HepG2 (cell line): Measurements from ENCODE around the gene TOR1AIP1. TPM values are rescaled to one million over a fixed set of nuclear protein-coding genes. Genes with fewer than 3 reads are reported as not detected.

Experiments used
- ATAC-seq: fragments of 200-7000 bp; cut with Tn5 transposase; 3 replicates; pipeline ENCODE4 v1.9.1; 2020; ENCODE audit warnings: mild to moderate bottlenecking, moderate library complexity
- BruUV-seq: library from RNA; stranded (reverse); fragments of 400-500 nt; replicated peaks from 2 replicates; lab custom pipeline; 2021; lab: Mats Ljungman, UMichigan
- CTCF ChIA-PET: fragments of 300-600 bp; formaldehyde crosslinking; extraction: SDS; loops from one replicate; lab custom pipeline; 2021; ENCODE audit warnings: low total read pairs, inconsistent platforms, low intra/inter-chr PET ratio; lab: Yijun Ruan, JAX
- POLR2A ChIA-PET: fragments of 350-600 bp; sonication (Branson Sonifier 250); formaldehyde crosslinking; loops from one replicate; lab custom pipeline; 2020; ENCODE audit warnings: antibody characterized with exemption, inconsistent platforms; lab: Yijun Ruan, JAX
- DNase-seq: peaks from one replicate; pipeline ENCODE4 v3.0.0-alpha.2; 2015; ENCODE audit warnings: low spot score
- FAIRE-seq: peaks from 3 replicates; lab custom pipeline; 2011; peaks lifted over from hg19 to GRCh38; lab: Jason Lieb, UNC
- H2AFZ ChIP-seq: one replicate; pipeline ENCODE4 v1.6.1; 2011; ENCODE audit warnings: low read length, inconsistent platforms
- H3K27ac ChIP-seq: fragments of 300-600 bp; 3 replicates; pipeline ENCODE4 v1.8.0; 2011; ENCODE audit warnings: mixed run types, mild to moderate bottlenecking, mixed read lengths, low read length, inconsistent platforms; ENCODE audit not compliant: insufficient read depth; ENCODE audit errors: extremely low read length
- H3K27me3 ChIP-seq, 2 experiments: fragments of 200-600 bp in 1 of 2; 2 replicates in 1 of 2; 3 replicates in 1 of 2; pipeline versions ENCODE4 v1.6.0 to v1.8.0; 2011; ENCODE audit warnings: low read length in 2 of 2, mild to moderate bottlenecking in 2 of 2, moderate library complexity in 2 of 2, inconsistent platforms in 1 of 2; ENCODE audit not compliant: insufficient read depth in 2 of 2, control insufficient read depth in 1 of 2
- H3K36me3 ChIP-seq, 2 experiments: fragments of 200-600 bp in 1 of 2; replicated peaks in 1 of 2; 2 replicates in 1 of 2; 3 replicates in 1 of 2; pipeline versions ENCODE4 v1.5.1 to v1.8.0; 2011; ENCODE audit warnings: low read length in 2 of 2, inconsistent platforms in 1 of 2; ENCODE audit not compliant: insufficient read depth in 2 of 2, control insufficient read depth in 1 of 2
- H3K4me1 ChIP-seq: 2 replicates; pipeline ENCODE4 v1.5.1; 2012; ENCODE audit warnings: low read length, inconsistent platforms; ENCODE audit not compliant: insufficient read depth
- H3K4me2 ChIP-seq: 2 replicates; pipeline ENCODE4 v1.6.0; 2011; ENCODE audit warnings: low read depth, low read length, inconsistent platforms
- H3K4me3 ChIP-seq, 3 experiments: fragments of 200-600 bp in 1 of 3; sonication (generic), shearing (Covaris generic) in 1 of 3; replicated peaks in 1 of 3; 2 replicates each; pipeline ENCODE4 v1.5.1; 2011 to 2016; ENCODE audit warnings: low read length in 3 of 3, inconsistent platforms in 2 of 3, low read depth in 2 of 3, mild to moderate bottlenecking in 2 of 3, control low read depth in 1 of 3, mixed read lengths in 1 of 3; ENCODE audit not compliant: insufficient read depth in 1 of 3
- H3K79me2 ChIP-seq: one replicate; pipeline ENCODE4 v1.6.1; 2011; ENCODE audit warnings: low read length, inconsistent platforms; ENCODE audit not compliant: insufficient read depth
- H3K9ac ChIP-seq: 2 replicates; pipeline ENCODE4 v1.6.0; 2011; ENCODE audit warnings: mild to moderate bottlenecking, low read depth, low read length, inconsistent platforms; ENCODE audit not compliant: insufficient read depth
- H3K9me3 ChIP-seq: 2 replicates; pipeline ENCODE4 v1.5.1; 2012; ENCODE audit warnings: mild to moderate bottlenecking, low read length
- H4K20me1 ChIP-seq: 2 replicates; pipeline ENCODE4 v1.6.0; 2011; ENCODE audit warnings: inconsistent platforms, mild to moderate bottlenecking, low read length, moderate library complexity; ENCODE audit not compliant: insufficient read depth
- PTBP1 ChIP-seq: fragments of 200-400 bp; formaldehyde crosslinking; IDR thresholded peaks from 2 replicates; pipeline ENCODE4 v1.6.1; 2018; ENCODE audit warnings: low read length, low read depth; ENCODE audit not compliant: poor library complexity, severe bottlenecking
- ZFP41 ChIP-seq: sonication (generic); formaldehyde crosslinking; IDR thresholded peaks from 2 replicates; pipeline ENCODE4 v1.4.0; 2020; ENCODE audit warnings: mild to moderate bottlenecking, missing genetic modification reagents, borderline replicate concordance
- ZNF644 ChIP-seq: IDR thresholded peaks from 2 replicates; pipeline ENCODE4 v1.6.1; 2016; ENCODE audit warnings: low read depth
- WGBS: methylation state at CpG from one replicate; pipeline ENCODE4 v1.1.6; 2017; ENCODE audit warnings: low lambda C conversion rate; 5-methylcytosine and 5-hydroxymethylcytosine counted together
- in situ Hi-C: cut with HindIII; loops from 2 replicates; pipeline ENCODE4 v1.10.0; 2017; ENCODE audit warnings: low pct_unique_long_range_greater_than_20kb; ENCODE audit not compliant: extremely low pct_ligation_motif_present
- intact Hi-C: fragments of 100-400 bp; cut with micrococcal nuclease; formaldehyde crosslinking; loops from one replicate; pipeline ENCODE4 v1.10.0; 2022; ENCODE audit not compliant: unreplicated experiment
- polyA plus RNA-seq, 8 experiments: library from polyadenylated mRNA; depleted of rRNA in 3 of 8; stranded (reverse) in 7 of 8; unstranded in 1 of 8; fragments of >200 nt; fragmentation: Illumina TruSeq in 4 of 8; extraction: Trizol in 4 of 8; gene quantifications; 2 replicates each; pipeline versions ENCODE4 v1.2.1 to v1.2.3, GENCODE V29; 2011 to 2016; ENCODE audit warnings: low read depth in 4 of 8, missing spikeins in 1 of 8, mixed read lengths in 1 of 8; ENCODE audit not compliant: insufficient read depth in 1 of 8
- total RNA-seq, 5 experiments: library from RNA; depleted of rRNA; stranded (reverse); fragments of >200 nt; fragmentation: Illumina TruSeq; extraction: Trizol; gene quantifications; 2 replicates each; pipeline ENCODE4 v1.2.3, GENCODE V29; 2016; ENCODE audit warnings: low read depth in 1 of 5
- TF ChIP-seq, protein P1 (sequence below): sonication (generic); formaldehyde crosslinking; IDR thresholded peaks from 2 replicates; pipeline ENCODE4 v1.4.0; 2020; ENCODE audit warnings: missing genetic modification reagents, mild to moderate bottlenecking, borderline replicate concordance

TOR1AIP1 gene
- total and polyA plus RNA-seq, 2 of the 13 experiments (the other 11 are each of a cell fraction or from before 2014, with no cell fraction given): 15.6 to 29.0 TPM

DNA sequence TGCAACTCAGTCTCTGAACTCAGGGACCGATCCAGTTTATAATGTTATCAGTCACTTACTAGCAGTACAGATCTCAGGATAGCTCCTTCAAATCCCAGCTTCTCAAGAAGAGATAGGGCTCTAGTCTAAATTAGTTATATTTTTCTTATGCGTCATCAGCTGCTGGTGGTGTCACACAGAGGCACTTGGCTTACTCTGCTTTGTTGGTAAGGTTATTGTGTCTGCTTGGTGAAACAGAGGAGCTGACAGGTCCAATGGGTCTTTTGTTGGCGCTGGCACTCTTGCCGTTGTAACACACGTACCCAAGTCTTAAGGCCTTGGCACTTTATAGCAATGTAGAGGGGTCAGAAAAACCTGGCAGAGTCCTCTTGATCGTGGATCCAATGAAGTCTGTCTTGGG is 16.7 kb upstream of the TOR1AIP1 start:
- BruUV-seq: no TSS peak
- POLR2A ChIA-PET: interaction anchor here (1.2 kb wide), 1 partner anchor 9 kb away, joined by 3 read pairs; no protein-coding TSS in a partner anchor
- 95% methylated on average over 6 of the region's 6 CpGs for WGBS

DNA sequence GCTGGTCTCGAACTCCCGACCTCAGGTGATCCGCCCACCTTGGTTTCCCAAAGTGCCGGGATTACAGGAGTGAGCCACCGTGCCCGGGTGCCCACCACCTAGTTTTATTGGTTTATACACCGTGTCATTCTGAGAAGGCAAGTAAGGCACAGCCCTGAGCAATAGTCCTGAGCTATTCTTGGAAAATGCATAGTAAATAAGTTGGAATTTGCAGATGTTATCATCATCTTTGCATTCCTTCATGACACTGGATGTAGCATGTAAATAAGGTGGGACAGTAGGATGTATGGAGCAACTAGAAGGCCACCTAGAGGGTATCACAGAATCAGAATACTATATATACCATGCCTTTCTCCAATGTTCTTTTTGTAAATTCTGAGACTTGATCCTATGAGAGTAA is 15.5 kb upstream of the TOR1AIP1 start:
- in situ Hi-C loops: no loop called here
- CTCF ChIA-PET: no interaction called here

More for the DNA sequence above, 16.7 kb upstream of the TOR1AIP1 start:
- DNase-seq (no peak), ATAC-seq (no peak), FAIRE-seq (no peak)
- H4K20me1 ChIP-seq: peaks cover 49% of the 10 kb centered on the region
- peaks cover 13 to 62% of the 10 kb centered on the region in 2 experiments for H3K36me3 ChIP-seq
- no peak overlapping the region for H2AFZ ChIP-seq
- in situ Hi-C loops: no loop called here
- 0 out of 2 replicates have a peak, but pooled peaks cover 2% of the 10 kb centered on the region for H3K4me1 ChIP-seq
- CTCF ChIA-PET: no interaction called here
- intact Hi-C loops: no loop called here
- no peaks in the 10 kb centered on the region for H3K9me3 ChIP-seq
- peaks cover 29% of the 10 kb centered on the region for H3K79me2 ChIP-seq
- no peak overlapping the region for H3K4me3 ChIP-seq
- no peak overlapping the region for H3K27ac ChIP-seq
- H3K9ac ChIP-seq: no peak overlapping the region
- TF ChIP-seq ZFP41 (no peak), PTBP1 (no peak)
- no peaks in the 10 kb centered on the region for H3K27me3 ChIP-seq
- no peak overlapping the region for H3K4me2 ChIP-seq

More for the DNA sequence above, 15.5 kb upstream of the TOR1AIP1 start:
- H3K36me3 ChIP-seq: peaks cover 12 to 70% of the 10 kb centered on the region in 2 experiments
- no peak overlapping the region for H3K9ac ChIP-seq
- H3K79me2 ChIP-seq: peaks cover 41% of the 10 kb centered on the region
- H3K27me3 ChIP-seq: no peaks in the 10 kb centered on the region
- intact Hi-C loops: loop anchor here (1.0 kb wide), 3 partner anchors 88 to 312 kb away; partner anchors contain the start of gene CEP350
- POLR2A ChIA-PET: interaction anchor here (2.4 kb wide), 1 partner anchor 15 kb away, joined by 13 read pairs; the partner anchor contains the start of gene TOR1AIP1
- DNase-seq (no peak), FAIRE-seq (no peak), ATAC-seq (no peak)
- H3K4me2 ChIP-seq: no peak overlapping the region
- H4K20me1 ChIP-seq: peaks cover 60% of the 10 kb centered on the region
- H3K4me3 ChIP-seq: no peak overlapping the region
- no peak overlapping the region for H3K27ac ChIP-seq
- H3K4me1 ChIP-seq: peaks cover 14% of the 10 kb centered on the region; the same call in 1 of the 2 replicates
- H3K9me3 ChIP-seq: no peaks in the 10 kb centered on the region
- TF ChIP-seq, protein P1, sequence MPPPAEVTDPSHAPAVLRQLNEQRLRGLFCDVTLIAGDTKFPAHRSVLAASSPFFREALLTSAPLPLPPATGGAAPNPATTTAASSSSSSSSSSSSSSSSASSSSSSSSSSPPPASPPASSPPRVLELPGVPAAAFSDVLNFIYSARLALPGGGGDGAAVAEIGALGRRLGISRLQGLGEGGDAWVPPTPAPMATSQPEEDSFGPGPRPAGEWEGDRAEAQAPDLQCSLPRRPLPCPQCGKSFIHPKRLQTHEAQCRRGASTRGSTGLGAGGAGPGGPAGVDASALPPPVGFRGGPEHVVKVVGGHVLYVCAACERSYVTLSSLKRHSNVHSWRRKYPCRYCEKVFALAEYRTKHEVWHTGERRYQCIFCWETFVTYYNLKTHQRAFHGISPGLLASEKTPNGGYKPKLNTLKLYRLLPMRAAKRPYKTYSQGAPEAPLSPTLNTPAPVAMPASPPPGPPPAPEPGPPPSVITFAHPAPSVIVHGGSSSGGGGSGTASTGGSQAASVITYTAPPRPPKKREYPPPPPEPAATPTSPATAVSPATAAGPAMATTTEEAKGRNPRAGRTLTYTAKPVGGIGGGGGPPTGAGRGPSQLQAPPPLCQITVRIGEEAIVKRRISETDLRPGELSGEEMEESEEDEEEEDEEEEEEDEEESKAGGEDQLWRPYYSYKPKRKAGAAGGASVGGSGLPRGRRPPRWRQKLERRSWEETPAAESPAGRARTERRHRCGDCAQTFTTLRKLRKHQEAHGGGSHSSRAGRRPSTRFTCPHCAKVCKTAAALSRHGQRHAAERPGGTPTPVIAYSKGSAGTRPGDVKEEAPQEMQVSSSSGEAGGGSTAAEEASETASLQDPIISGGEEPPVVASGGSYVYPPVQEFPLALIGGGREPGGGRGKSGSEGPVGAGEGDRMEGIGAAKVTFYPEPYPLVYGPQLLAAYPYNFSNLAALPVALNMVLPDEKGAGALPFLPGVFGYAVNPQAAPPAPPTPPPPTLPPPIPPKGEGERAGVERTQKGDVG (CRISPR knock-in tag): no peak
- TF ChIP-seq ZNF644 (CRISPR knock-in tag): no peak
- H2AFZ ChIP-seq: no peak overlapping the region
- 99% methylated on average over 7 of the region's 7 CpGs for WGBS
- no TSS peak for BruUV-seq
